Eye (tissue), 1 donor: ENCODE measurements around the gene COLEC11.
A peak's percentile ranks its signal among the peaks of the same experiment; 100 is the strongest.
"Not testable (repeated sequence)": the region's sequence is repeated elsewhere in the genome, so short reads cannot be mapped to it uniquely, and the experiment has no call there.

Experiments
- DNase-seq: peaks from one replicate; pipeline ENCODE4 v3.0.0-alpha.2; 2015

The COLEC11 gene

GRCh38 chr2:3606370-3607201 is 11.7 kb downstream of the COLEC11 start:
- peak; percentile 56 for DNase-seq

- no peak for DNase-seq
Measured at GRCh38 chr2:3608373-3609278, 13.7 kb downstream of the COLEC11 start.

DNA sequence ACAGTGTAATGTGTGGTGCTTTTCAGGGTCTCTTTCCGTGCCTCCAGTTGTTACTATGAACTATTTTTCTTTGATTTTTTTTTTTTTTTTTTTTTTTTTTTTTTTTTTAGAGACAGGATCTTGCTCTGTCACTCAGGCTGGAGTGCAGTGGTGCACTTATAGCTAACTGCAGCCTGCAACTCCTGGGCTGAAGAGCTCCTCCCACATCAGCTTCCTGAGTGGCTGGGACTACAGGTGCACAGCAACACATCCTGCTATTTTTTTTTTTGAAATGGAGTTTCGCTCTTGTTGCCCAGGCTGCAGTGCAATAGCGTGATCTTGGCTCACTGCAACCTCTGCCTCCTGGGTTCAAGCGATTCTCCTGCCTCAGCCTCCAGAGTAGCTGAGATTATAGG is 14.4 kb downstream of the COLEC11 start:
- not testable (repeated sequence) for DNase-seq

DNA sequence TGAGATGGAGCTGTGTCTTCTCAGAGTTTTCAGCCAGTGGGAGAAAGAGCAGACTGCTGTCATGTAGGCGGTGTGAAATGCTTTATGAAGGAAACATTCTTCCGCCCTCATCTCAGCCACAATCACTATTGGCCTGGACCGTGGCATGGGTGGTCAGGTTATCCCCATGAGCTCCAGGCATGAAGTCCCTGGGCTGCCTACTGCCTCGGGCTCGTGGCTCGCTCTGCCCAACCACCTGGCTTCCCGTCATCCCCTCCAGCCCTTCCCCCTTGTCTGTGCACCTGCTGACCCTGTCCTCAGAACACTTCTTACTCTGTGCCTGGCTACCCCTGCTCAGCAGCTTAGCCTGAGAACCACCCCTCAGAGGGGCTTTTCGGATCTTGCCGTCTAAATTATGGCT is 15.5 kb downstream of the COLEC11 start:
- no peak for DNase-seq

GRCh38 chr2:3610881-3611505 is 16.1 kb downstream of the COLEC11 start:
- peak; percentile 46 for DNase-seq

- DNase-seq = no peak
Measured at GRCh38 chr2:3611589-3611988, 16.7 kb downstream of the COLEC11 start.

GRCh38 chr2:3612639-3613523 is 18.0 kb downstream of the COLEC11 start:
- no peak for DNase-seq

GRCh38 chr2:3613524-3613905 is 18.6 kb downstream of the COLEC11 start:
- DNase-seq = no peak

DNA sequence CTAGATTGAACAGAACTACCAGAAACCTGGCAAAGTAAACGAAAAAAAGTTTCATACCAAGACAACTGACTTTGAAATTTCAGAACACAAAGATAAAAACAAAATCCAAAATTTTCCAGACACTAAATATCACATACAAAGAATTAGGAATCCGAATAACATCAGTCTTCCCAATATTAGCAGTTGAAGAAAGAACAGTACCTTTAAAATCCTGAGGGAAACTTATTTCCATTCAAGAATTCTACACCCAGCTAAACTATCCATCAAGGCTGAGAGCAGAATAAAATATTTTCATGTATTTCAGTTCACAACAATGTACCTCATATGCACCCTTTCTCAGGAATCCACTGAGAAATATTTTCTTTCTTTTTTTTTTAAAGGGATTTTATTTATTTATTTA is 19.8 kb downstream of the COLEC11 start:
- not testable (repeated sequence) for DNase-seq

- DNase-seq = not testable (repeated sequence)
Measured at GRCh38 chr2:3615541-3616200, 20.8 kb downstream of the COLEC11 start.

- DNase-seq = not testable (repeated sequence)
Measured at GRCh38 chr2:3616435-3617197, 21.7 kb downstream of the COLEC11 start.

GRCh38 chr2:3617198-3617890 is 22.4 kb downstream of the COLEC11 start:
- no peak for DNase-seq

- no peak for DNase-seq
Measured at GRCh38 chr2:3618367-3618766, 23.5 kb downstream of the COLEC11 start.

GRCh38 chr2:3619033-3619432 is 24.1 kb downstream of the COLEC11 start:
- no peak for DNase-seq

GRCh38 chr2:3619661-3620060 is 24.7 kb downstream of the COLEC11 start:
- DNase-seq = not testable (repeated sequence)

DNA sequence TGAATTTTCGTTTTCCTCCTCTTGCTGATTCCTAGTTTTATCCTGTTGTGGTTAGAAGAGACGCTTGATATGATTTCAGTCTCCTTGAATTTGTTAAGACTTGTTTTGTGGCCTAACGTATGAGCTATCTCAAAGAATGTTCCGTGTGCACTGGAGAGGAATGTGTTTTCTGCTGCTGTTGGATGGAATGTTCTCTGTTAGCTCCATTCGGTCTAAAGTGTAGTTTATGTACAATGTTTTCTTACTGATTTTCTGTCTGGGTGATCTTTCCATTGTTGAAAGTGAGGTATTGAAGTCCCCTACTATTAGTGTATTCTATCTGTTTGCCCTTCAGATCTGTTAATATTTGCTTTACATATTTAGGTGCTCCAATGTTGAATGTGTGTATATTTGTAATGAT is 25.9 kb downstream of the COLEC11 start:
- DNase-seq = no peak

GRCh38 chr2:3622967-3623366 is 28.1 kb downstream of the COLEC11 start:
- no peak for DNase-seq

DNA sequence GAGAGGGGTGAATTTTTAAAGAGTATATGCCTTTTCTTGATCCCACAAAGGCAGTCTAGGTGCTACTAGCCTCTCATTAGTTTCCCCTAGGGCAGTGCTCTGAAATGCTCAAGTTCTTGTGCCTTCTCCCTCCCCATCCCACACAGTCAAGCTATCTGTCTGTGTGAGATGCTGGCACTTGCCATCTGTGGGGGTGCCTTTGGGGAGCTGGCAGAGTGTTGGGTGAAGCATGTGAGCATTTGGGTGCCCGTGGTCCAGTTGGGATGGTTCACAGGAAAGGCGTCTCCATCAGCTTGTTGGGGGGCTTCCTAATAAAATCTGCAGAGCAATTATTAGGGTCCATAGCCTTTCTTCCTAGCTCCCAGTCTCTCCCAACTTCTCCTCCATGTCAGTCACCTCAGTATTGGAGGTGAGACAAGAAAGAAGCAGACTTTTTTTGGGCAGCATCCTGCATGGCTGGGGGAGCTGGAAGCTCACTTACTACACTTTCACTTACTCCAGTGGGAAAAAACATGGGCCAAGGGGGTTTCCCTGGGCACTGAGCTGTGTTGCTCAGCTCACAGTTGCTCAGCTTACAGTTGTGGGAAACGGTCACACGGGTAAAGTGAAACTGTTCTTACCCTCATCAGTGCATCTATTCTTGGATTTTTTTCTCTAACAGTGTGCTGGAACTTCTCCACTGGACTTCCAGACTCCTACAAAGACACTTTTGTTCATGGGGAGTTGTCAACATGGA is 29.3 kb downstream of the COLEC11 start:
- no peak for DNase-seq

DNA sequence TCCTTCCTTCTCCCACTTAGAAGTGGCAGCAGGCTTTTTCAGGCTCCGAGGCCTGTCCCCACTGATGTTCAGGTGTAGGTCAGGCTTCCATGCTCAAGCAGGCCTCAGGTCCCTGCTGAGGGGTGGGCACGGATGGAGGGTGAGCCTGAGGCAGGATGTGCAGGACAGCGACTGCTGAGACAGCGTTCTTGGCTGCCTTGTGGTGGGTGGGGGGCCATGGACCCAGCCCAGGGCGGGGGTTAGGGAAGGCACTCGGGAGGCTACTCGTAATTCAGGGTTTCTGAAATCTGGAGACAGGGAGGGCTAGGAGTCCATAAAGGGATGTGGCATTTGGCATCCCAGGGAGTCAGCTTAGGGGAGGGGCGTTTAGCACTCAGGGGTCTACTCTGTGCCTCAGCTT is 30.3 kb downstream of the COLEC11 start:
- DNase-seq = no peak
